ENCODE data around the gene GNG7. TPM values are rescaled to one million over a fixed set of nuclear protein-coding genes. Genes with fewer than 3 reads are reported as not detected.

The GNG7 gene
- total and polyA plus RNA-seq, 2 donors (not counting 3 experiments of a cell fraction or from before 2014, with no cell fraction given): 0.29 to 0.84 TPM

DNA sequence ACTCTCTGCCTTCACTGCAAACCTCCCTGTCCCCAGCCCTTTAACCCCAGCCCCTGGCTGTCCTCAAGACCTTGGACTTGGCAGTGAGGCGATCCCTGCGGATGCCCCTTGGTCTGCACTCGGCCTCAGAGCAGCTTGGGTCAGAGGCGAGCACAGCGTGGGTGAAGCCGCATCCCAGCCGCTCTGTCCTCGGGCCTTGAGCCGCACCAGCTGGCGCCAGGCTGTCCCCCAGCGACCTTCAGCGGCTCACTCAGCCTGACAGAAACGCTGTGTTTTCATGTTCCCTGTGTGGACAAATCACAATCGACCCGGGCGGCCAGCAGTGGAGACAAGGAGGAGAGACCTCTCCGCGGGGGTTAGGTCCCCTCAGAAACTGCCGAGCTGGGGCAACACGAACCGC is 52.0 kb downstream of the GNG7 start:
- POLR2A ChIA-PET: no interaction called here
- CTCF ChIA-PET: no interaction called here
- Histone ChIP-seq H3K9me3 (replicated peaks; ENCODE audit: control insufficient read depth, insufficient read depth, low read length) (no peaks in the 10 kb centered on the region), H3K79me2 (ENCODE audit: control insufficient read depth, insufficient read depth, low read length) (no peaks in the 10 kb centered on the region), H2AFZ (ENCODE audit: low read depth, low read length) (no peak overlapping the region), H3K4me1 (ENCODE audit: control insufficient read depth, extremely low read depth, insufficient read depth, low read length) (no peaks in the 10 kb centered on the region), H3K27ac (ENCODE audit: insufficient read depth, low read depth, low read length) (no peak overlapping the region), H3K4me3 (replicated peaks in 1 of 3; ENCODE audit: insufficient read depth in 1 of 3, low read depth in 1 of 3, low read length in 3 of 3) (no peak overlapping the region), H3K27me3 (ENCODE audit: control insufficient read depth in 2 of 2, insufficient read depth in 2 of 2, low read length in 2 of 2) (no peaks in the 10 kb centered on the region), H4K20me1 (replicated peaks; ENCODE audit: control insufficient read depth, extremely low read depth, insufficient read depth, low read length) (no peaks in the 10 kb centered on the region), H3K9me1 (replicated peaks; ENCODE audit: control insufficient read depth, extremely low read depth, insufficient read depth, low read length) (no peaks in the 10 kb centered on the region), H3K36me3 (ENCODE audit: control insufficient read depth in 2 of 2, extremely low read depth in 1 of 2, insufficient read depth in 2 of 2, low read length in 2 of 2) (no peaks in the 10 kb centered on the region), H3K4me2 (ENCODE audit: insufficient read depth, low read length) (no peak overlapping the region), H3K9ac (replicated peaks; ENCODE audit: extremely low read depth, insufficient read depth, low read length) (no peak overlapping the region)
- FAIRE-seq (no peak), DNase-seq (ENCODE audit: low read depth, low spot score) (no peak)
- intact Hi-C loops (cut with micrococcal nuclease): no loop called here
- TF ChIP-seq FOS (IDR thresholded peaks at IDR 0.05; ENCODE audit: borderline replicate concordance, insufficient read depth, low read length) (no peak), JUN (IDR thresholded peaks at IDR 0.05; ENCODE audit: borderline replicate concordance, insufficient read depth, insufficient read length, low read depth) (no peak), POLR2AphosphoS5 (IDR thresholded peaks at IDR 0.05; ENCODE audit: insufficient read depth, low read depth, low read length) (no peak), EZH2 (IDR thresholded peaks at IDR 0.05; ENCODE audit: borderline replicate concordance, low read depth, low read length, severe bottlenecking) (no peak), POLR2A (IDR thresholded peaks at IDR 0.05; ENCODE audit: low read depth, low read length) (no peak), GATA2 (IDR thresholded peaks at IDR 0.05; ENCODE audit: insufficient read depth, insufficient read length, low read depth, low read length) (no peak), MYC (IDR thresholded peaks at IDR 0.05; ENCODE audit: low read depth, low read length) (no peak)
- TF ChIP-seq, protein P1, sequence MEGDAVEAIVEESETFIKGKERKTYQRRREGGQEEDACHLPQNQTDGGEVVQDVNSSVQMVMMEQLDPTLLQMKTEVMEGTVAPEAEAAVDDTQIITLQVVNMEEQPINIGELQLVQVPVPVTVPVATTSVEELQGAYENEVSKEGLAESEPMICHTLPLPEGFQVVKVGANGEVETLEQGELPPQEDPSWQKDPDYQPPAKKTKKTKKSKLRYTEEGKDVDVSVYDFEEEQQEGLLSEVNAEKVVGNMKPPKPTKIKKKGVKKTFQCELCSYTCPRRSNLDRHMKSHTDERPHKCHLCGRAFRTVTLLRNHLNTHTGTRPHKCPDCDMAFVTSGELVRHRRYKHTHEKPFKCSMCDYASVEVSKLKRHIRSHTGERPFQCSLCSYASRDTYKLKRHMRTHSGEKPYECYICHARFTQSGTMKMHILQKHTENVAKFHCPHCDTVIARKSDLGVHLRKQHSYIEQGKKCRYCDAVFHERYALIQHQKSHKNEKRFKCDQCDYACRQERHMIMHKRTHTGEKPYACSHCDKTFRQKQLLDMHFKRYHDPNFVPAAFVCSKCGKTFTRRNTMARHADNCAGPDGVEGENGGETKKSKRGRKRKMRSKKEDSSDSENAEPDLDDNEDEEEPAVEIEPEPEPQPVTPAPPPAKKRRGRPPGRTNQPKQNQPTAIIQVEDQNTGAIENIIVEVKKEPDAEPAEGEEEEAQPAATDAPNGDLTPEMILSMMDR (IDR thresholded peaks at IDR 0.05; ENCODE audit: extremely low read depth in 1 of 2, insufficient read depth in 1 of 2, low read depth in 1 of 2, low read length in 2 of 2): no peak
- TF ChIP-seq, protein P2, sequence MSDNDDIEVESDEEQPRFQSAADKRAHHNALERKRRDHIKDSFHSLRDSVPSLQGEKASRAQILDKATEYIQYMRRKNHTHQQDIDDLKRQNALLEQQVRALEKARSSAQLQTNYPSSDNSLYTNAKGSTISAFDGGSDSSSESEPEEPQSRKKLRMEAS (IDR thresholded peaks at IDR 0.05; ENCODE audit: insufficient read depth, insufficient read length): no peak
- BruUV-seq (replicated peaks): no TSS peak
- dilution Hi-C loops (cut with MboI; ENCODE audit: extremely low pct_ligation_motif_present, low sequenced_read_pairs): no loop called here

Measured in endothelial cell of umbilical vein (primary cell).